ENCODE measurements around the gene TRIM56.
"Not testable (repeated sequence)": the region's sequence is repeated elsewhere in the genome, so short reads cannot be mapped to it uniquely, and the experiment has no call there.

TRIM56 gene

DNA sequence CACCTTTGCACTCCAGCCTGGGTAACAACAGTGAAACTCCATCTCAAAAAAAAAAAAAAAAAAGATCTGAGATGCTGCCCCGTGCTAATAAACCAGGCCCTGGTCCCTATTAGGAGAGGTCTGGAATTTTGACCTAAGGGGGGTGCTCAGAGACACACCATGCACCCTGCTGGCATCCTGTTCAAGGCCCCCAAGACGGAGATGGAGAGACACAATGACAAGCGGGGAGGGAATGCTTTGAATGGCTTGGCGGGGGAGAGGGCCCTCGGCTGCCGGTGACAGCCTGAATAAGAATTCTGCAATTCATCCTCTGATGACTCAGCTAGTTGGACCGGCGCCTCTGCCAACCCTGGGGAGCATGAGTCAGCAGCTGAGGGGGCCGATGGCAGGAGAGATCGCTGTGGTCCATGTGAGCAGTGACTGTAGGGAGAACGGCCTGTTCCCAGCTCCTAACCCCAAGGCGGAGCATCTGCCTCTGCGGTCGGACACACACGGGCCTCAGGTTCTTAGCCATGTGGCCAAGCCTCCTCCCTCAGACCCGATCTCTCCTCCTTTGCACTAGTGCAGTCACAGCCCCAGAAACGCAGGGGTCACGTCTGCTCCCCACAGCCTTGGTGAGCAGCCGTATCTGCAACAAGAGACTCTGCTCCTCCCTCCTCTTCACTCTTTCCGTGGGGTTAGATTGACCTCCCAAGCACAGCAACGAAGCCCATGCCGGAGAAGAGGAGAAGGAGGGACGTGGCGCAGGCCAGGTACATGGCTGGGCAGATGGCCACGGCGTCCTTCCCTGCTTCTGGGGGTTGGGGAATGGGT, 14.9 kb downstream of the TRIM56 start:
- in situ Hi-C loops (cut with HindIII; ENCODE audit: low sequenced_read_pairs): no loop called here
- TF ChIP-seq, protein P1, sequence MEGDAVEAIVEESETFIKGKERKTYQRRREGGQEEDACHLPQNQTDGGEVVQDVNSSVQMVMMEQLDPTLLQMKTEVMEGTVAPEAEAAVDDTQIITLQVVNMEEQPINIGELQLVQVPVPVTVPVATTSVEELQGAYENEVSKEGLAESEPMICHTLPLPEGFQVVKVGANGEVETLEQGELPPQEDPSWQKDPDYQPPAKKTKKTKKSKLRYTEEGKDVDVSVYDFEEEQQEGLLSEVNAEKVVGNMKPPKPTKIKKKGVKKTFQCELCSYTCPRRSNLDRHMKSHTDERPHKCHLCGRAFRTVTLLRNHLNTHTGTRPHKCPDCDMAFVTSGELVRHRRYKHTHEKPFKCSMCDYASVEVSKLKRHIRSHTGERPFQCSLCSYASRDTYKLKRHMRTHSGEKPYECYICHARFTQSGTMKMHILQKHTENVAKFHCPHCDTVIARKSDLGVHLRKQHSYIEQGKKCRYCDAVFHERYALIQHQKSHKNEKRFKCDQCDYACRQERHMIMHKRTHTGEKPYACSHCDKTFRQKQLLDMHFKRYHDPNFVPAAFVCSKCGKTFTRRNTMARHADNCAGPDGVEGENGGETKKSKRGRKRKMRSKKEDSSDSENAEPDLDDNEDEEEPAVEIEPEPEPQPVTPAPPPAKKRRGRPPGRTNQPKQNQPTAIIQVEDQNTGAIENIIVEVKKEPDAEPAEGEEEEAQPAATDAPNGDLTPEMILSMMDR (IDR thresholded peaks at IDR 0.05; ENCODE audit: low read depth, low read length): no peak
- H3K4me3 ChIP-seq (ENCODE audit: low read depth, low read length): no peak overlapping the region
- DNase-seq (ENCODE audit: low read depth, low spot score): peak; percentile 99

DNA sequence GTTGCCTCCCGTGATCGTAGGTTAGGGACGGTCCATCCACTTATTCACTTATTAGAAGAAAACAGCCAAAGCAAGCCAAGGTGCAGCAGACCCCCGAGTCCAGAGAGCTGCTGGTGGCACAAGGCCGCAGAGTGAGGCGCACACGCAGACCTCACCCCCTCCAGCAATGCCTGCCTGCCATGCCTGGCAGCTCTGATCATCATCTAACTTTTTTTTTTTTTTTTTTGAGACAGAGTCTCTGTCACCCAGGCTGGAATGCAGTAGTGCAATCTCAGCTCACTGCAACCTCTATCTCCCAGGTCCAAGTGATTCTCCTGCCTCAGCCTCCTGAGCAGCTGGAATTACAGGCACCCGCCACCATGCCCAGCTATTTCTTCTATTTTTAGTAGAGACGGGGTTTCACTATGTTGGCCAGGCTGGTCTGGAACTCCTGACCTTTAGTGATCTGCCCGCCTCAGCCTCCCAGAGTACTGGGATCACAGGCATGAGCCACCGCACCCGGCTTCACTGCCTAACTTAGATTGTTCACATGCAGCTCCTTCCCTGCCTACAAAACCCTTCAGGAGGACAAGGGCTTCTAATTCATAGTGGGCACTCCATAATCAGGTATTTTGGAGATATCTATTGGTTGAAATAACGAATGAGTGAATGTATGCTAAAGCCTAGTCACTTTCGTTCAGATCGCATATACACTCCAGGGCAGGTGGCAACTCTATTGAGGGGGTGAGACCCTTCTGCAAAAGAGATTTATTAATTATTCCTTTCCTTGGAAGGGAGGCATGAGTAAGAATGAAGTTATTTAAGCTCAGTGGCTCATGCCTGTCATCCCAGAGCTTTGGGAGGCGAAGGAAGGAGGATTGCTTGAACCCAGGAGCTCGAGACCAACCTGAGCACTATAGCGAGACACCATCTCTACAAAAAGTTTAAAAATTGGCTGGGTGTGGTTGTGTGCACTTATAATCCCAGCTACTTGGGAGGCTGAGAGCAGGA, 15.9 kb downstream of the TRIM56 start:
- in situ Hi-C loops (cut with HindIII; ENCODE audit: low sequenced_read_pairs): no loop called here
- TF ChIP-seq, protein P1 (IDR thresholded peaks at IDR 0.05; ENCODE audit: low read depth, low read length): no peak
- no peak for DNase-seq (ENCODE audit: low read depth, low spot score)
- H3K4me3 ChIP-seq (ENCODE audit: low read depth, low read length): no peak overlapping the region

- TF ChIP-seq, protein P1 (IDR thresholded peaks at IDR 0.05; ENCODE audit: low read depth, low read length): no peak
- H3K4me3 ChIP-seq (ENCODE audit: low read depth, low read length): no peak overlapping the region
- in situ Hi-C loops (cut with HindIII; ENCODE audit: low sequenced_read_pairs): no loop called here
- no peak for DNase-seq (ENCODE audit: low read depth, low spot score)
Observed at GRCh38 chr7:101102026-101102425, 16.7 kb downstream of the TRIM56 start.

- in situ Hi-C loops (cut with HindIII; ENCODE audit: low sequenced_read_pairs): not testable (repeated sequence)
Observed at GRCh38 chr7:101103701-101104100, 18.4 kb downstream of the TRIM56 start.

DNA sequence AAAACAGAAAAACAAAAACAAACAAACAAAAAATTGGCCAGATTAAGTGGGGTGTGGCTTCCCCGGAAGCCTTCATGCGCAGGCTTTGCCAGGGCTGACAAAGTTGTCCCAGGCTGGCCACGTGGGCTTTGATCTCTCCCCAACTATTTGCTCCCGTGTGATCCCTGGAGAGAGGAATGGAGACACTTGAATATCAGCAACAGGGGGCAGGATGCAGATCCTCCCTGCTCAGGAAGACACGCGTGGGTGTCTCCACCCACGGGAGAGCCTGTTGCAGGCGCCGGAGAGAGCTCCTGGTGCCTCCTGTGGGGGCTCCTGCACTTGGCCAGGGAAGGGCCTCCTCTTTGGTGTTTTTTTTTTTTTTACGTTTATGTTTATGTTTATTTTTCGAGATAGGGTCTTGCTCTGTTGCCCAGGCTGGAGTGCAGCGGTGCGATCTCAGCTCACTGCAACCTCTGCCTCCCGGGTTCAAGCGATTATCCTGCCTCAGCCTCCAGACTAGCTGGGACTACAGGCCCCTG, 19.0 kb downstream of the TRIM56 start:
- TF ChIP-seq, protein P1 (IDR thresholded peaks at IDR 0.05; ENCODE audit: low read depth, low read length): no peak
- in situ Hi-C loops (cut with HindIII; ENCODE audit: low sequenced_read_pairs): no loop called here
- H3K4me3 ChIP-seq (ENCODE audit: low read depth, low read length): no peak overlapping the region
- no peak for DNase-seq (ENCODE audit: low read depth, low spot score)

More at GRCh38 chr7:101103701-101104100, 18.4 kb downstream of the TRIM56 start:
- H3K4me3 ChIP-seq (ENCODE audit: low read depth, low read length); DNase-seq (ENCODE audit: low read depth, low spot score): not testable (repeated sequence)

GRCh38 chr7:101104799-101105198, 19.5 kb downstream of the TRIM56 start:
- DNase-seq (ENCODE audit: low read depth, low spot score): no peak
- in situ Hi-C loops (cut with HindIII; ENCODE audit: low sequenced_read_pairs): no loop called here
- TF ChIP-seq, protein P1 (IDR thresholded peaks at IDR 0.05; ENCODE audit: low read depth, low read length): no peak
- no peak overlapping the region for H3K4me3 ChIP-seq (ENCODE audit: low read depth, low read length)

GRCh38 chr7:101105248-101105647, 20.0 kb downstream of the TRIM56 start:
- in situ Hi-C loops (cut with HindIII; ENCODE audit: low sequenced_read_pairs); H3K4me3 ChIP-seq (ENCODE audit: low read depth, low read length); DNase-seq (ENCODE audit: low read depth, low spot score): not testable (repeated sequence)
